Esophagus muscularis mucosa (tissue), 4 donors: ENCODE data around the gene KRTAP10-11. TPM values are rescaled to one million over a fixed set of nuclear protein-coding genes. Genes with fewer than 3 reads are reported as not detected.
"Not testable (repeated sequence)": the region's sequence is repeated elsewhere in the genome, so short reads cannot be mapped to it uniquely, and the experiment has no call there.

Source experiments
- DNase-seq: peaks from one replicate; pipeline ENCODE4 v3.0.0-alpha.2; 2017; ENCODE audit errors: extremely low spot score
- H3K27ac ChIP-seq, 4 donors: fragments of 200-600 bp; sonication (generic); replicated peaks in 1 of 4; 1 replicate in 3 of 4; 2 replicates in 1 of 4; pipeline ENCODE4 v1.5.1; 2016 to 2019; ENCODE audit warnings: mild to moderate bottlenecking in 1 of 4
- H3K27me3 ChIP-seq, 4 donors: fragments of 200-600 bp; sonication (generic); one replicate each; pipeline versions ENCODE4 v1.5.1 to v1.6.0; 2016 to 2019
- H3K36me3 ChIP-seq, 4 donors: fragments of 200-600 bp; sonication (generic); one replicate each; pipeline ENCODE4 v1.5.1; 2016 to 2019
- H3K4me1 ChIP-seq, 4 donors: fragments of 200-600 bp; sonication (generic); one replicate each; pipeline ENCODE4 v1.5.1; 2016 to 2019
- H3K4me3 ChIP-seq, 4 donors: fragments of 200-600 bp; sonication (generic); 1 replicate in 2 of 4; 2 replicates in 2 of 4; pipeline ENCODE4 v1.5.1; 2016 to 2019; ENCODE audit warnings: mild to moderate bottlenecking in 4 of 4, moderate library complexity in 1 of 4
- H3K9me3 ChIP-seq, 4 donors: fragments of 200-600 bp; sonication (generic); 1 replicate in 3 of 4; 2 replicates in 1 of 4; pipeline ENCODE4 v1.5.1; 2016 to 2019
- EP300 ChIP-seq: sonication (generic); formaldehyde crosslinking; IDR thresholded peaks from one replicate; pipeline ENCODE4 v1.6.1; 2017; ENCODE audit warnings: antibody characterized with exemption
- POLR2A ChIP-seq: fragments of 450-650 bp; IDR thresholded peaks from one replicate; pipeline ENCODE4 v1.6.1; 2017; ENCODE audit warnings: antibody characterized with exemption, moderate library complexity, mild to moderate bottlenecking, low read depth
- POLR2AphosphoS5 ChIP-seq, 2 donors: sonication (generic); formaldehyde crosslinking; IDR thresholded peaks; one replicate each; pipeline ENCODE4 v1.6.1; 2017; ENCODE audit warnings: antibody characterized with exemption in 2 of 2
- WGBS: methylation state at CpG from one replicate; pipeline ENCODE4 v1.1.5; 2018; 5-methylcytosine and 5-hydroxymethylcytosine counted together
- intact Hi-C: fragments of 100-400 bp; cut with DNase I; formaldehyde crosslinking; loops from one replicate; pipeline ENCODE4 v1.15.1; 2023
- total RNA-seq, 4 donors: library from RNA; depleted of rRNA; stranded (reverse); fragments of >200 nt; gene quantifications; one replicate each; pipeline versions ENCODE4 v1.1.0 to v1.2.1, GENCODE V29; 2016
- TF ChIP-seq, protein P1 (sequence below), 3 experiments: fragments of 200-600 bp in 2 of 3; fragments of 450-650 bp in 1 of 3; sonication (generic) in 2 of 3; IDR thresholded peaks; one replicate each; pipeline ENCODE4 v1.5.1; 2017 to 2019; ENCODE audit warnings: antibody characterized with exemption in 3 of 3, mild to moderate bottlenecking in 2 of 3, moderate library complexity in 1 of 3

The KRTAP10-11 gene
- total RNA-seq, 4 donors from 2014 or later: not detected

DNA sequence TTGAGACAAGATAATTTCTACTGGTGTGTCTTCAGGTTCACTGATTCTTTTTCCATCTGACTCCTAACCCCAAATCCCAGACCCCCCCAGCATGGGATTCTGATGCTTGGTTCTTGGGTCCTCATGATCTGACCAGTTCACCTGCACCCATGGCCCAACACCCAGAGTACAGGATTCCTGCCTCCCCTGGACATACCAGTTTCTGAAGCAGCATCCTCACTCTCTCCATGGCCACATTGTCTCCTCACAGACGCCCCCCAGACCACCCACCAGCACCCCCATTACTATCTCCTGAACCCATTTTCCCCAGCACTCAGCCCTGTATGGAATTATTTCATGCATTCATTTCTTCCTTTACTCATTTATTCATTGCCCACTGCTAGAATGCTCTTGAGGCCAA, 10.7 kb downstream of the KRTAP10-11 start:
- Histone ChIP-seq H3K4me3 (no peak overlapping the region), H3K9me3 (peaks cover 0 to 13% (median 6%) of the 10 kb centered on the region in 4 donors), H3K4me1 (no peaks in the 10 kb centered on the region), H3K36me3 (no peaks in the 10 kb centered on the region), H3K27me3 (peaks cover 0 to 46% (median 0%) of the 10 kb centered on the region in 4 donors), H3K27ac (no peak overlapping the region)
- TF ChIP-seq EP300 (no peak), POLR2A (no peak), POLR2AphosphoS5 (IDR thresholded peaks at IDR 0.05) (no peak)
- TF ChIP-seq, protein P1, sequence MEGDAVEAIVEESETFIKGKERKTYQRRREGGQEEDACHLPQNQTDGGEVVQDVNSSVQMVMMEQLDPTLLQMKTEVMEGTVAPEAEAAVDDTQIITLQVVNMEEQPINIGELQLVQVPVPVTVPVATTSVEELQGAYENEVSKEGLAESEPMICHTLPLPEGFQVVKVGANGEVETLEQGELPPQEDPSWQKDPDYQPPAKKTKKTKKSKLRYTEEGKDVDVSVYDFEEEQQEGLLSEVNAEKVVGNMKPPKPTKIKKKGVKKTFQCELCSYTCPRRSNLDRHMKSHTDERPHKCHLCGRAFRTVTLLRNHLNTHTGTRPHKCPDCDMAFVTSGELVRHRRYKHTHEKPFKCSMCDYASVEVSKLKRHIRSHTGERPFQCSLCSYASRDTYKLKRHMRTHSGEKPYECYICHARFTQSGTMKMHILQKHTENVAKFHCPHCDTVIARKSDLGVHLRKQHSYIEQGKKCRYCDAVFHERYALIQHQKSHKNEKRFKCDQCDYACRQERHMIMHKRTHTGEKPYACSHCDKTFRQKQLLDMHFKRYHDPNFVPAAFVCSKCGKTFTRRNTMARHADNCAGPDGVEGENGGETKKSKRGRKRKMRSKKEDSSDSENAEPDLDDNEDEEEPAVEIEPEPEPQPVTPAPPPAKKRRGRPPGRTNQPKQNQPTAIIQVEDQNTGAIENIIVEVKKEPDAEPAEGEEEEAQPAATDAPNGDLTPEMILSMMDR (IDR thresholded peaks at IDR 0.05): no peak
- intact Hi-C loops: no loop called here
- DNase-seq: no peak
- WGBS: 62% methylated on average over 1 of the region's 1 CpG

DNA sequence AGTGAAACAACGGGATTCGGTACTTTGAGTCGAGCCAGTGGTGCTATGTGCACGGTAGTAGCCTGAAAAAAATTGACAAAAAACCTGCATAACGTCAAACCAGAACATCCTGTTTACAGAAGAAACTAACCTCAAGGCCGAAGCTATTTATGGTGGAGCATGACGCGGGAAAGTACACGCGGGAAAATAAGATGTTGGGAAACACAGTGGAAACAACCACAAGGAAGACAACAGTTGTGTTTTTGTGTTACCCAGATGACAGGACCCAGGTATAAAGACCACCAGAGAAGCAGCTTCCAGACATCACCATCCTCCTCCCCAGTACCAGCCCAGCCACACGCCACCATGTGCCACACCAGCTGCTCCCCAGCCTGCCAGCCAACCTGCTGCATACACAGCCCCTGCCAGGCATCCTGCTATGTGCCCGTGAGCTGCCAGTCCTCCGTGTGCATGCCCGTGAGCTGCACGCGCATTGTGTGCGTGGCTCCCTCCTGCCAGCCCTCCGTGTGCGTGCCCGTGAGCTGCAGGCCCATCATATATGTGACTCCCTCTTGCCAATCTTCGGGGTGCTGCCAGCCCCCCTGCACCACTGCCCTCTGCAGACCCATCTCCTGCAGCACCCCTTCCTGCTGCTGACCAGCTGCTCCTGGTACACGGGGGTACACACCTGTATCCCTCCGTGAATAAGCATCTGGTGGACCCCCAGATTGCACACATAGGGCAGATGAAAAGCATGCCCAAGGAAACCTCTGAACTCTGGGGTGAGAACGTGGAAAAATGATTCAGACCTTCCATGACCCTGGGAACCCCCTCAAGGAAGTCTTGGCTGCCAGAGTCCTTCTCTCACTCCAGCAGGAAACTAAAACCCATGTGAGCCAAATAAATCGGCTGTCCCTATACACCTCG, 11.7 kb downstream of the KRTAP10-11 start, which contains the start of gene KRTAP12-3:
Gene KRTAP12-3 (plus strand): TSS at position 298 of the 906 bp plus-strand sequence. CDS start 48 bp downstream, at position 346.
- WGBS: 77% methylated on average over 26 of the region's 26 CpGs
- H3K27ac ChIP-seq: no peak within 1 kb of the TSS
- DNase-seq: no peak
- H3K9me3 ChIP-seq: peaks cover 0 to 13% (median 6%) of the 10 kb centered on the region in 4 donors
- no peaks in the 10 kb centered on the region for H3K4me1 ChIP-seq
- no peak within 1 kb of the TSS for H3K4me3 ChIP-seq
- intact Hi-C loops: no loop called here
- no peaks in the 10 kb centered on the region for H3K36me3 ChIP-seq
- TF ChIP-seq, protein P1 (IDR thresholded peaks at IDR 0.05): no peak
- TF ChIP-seq POLR2A: no peak
- TF ChIP-seq POLR2AphosphoS5 (IDR thresholded peaks at IDR 0.05): no peak
- TF ChIP-seq EP300: no peak
- H3K27me3 ChIP-seq: peaks cover 0 to 46% (median 0%) of the 10 kb centered on the region in 4 donors

DNA sequence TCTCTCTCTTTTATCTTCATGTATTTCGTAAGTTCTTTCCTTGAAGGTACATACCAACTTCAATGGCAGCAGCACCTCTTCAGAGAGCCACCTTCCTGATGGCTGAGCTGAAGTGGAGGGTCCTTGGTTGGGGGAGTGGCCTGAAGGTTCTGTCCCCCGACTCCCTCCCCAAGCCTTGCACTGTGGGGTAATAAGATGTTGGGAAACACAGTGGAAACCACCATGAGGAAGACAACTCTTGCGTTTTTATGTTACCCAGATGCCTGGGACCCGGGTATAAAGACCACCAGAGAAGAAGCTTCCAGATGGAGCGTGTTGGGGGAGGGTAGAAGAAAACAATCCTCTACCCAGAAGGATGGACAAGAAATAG, 12.3 kb downstream of the KRTAP10-11 start:
- no peak for TF ChIP-seq EP300
- TF ChIP-seq, protein P1 (IDR thresholded peaks at IDR 0.05): no peak
- no peak for TF ChIP-seq POLR2AphosphoS5 (IDR thresholded peaks at IDR 0.05)
- TF ChIP-seq POLR2A: no peak
- DNase-seq: no peak
- no peak overlapping the region for H3K4me3 ChIP-seq
- WGBS: 77% methylated on average over 5 of the region's 5 CpGs
- intact Hi-C loops: no loop called here
- H3K4me1 ChIP-seq: no peaks in the 10 kb centered on the region
- peaks cover 0 to 45% (median 0%) of the 10 kb centered on the region in 4 donors for H3K27me3 ChIP-seq
- H3K9me3 ChIP-seq: peaks cover 0 to 13% (median 6%) of the 10 kb centered on the region in 4 donors
- no peaks in the 10 kb centered on the region for H3K36me3 ChIP-seq
- H3K27ac ChIP-seq: no peak overlapping the region

DNA sequence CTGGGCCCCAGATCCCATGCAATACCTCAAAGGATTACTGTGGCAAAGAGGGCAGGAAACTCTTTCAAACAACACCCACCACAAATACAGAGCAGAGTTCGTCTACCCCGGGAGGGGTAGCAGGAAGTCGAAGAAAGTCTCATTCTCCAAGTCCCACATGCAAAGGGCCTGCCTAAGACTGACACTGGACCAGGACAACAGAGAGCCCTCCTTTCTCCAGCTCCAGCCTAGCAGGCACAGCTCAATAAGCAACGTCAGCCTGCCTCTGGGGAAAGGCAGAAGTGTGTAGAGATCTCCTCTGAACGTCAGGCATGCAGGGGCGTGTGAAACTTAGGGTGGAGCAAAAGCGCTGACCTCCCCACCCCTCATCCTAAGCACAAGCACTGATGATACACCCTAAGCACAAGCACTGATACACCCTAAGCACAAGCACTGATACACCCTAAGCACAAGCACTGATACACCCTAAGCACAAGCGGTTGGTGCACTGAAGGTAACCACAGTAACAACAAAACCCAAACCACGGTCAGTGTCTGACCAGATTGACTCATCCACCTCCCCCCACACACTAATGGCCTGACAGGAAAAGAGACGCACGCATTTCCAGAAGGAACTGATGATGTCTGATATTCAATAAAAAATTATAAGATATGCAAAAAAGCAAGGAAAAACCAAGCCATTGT, 12.8 kb downstream of the KRTAP10-11 start:
- Histone ChIP-seq H3K4me1 (no peaks in the 10 kb centered on the region), H3K4me3 (no peak overlapping the region), H3K9me3 (peaks cover 0 to 13% (median 6%) of the 10 kb centered on the region in 4 donors), H3K36me3 (no peaks in the 10 kb centered on the region), H3K27me3 (peaks cover 0 to 40% (median 0%) of the 10 kb centered on the region in 4 donors), H3K27ac (no peak overlapping the region)
- WGBS: 65% methylated on average over 11 of the region's 11 CpGs
- no peak for DNase-seq
- TF ChIP-seq EP300: no peak
- no peak for TF ChIP-seq POLR2A
- intact Hi-C loops: no loop called here

DNA sequence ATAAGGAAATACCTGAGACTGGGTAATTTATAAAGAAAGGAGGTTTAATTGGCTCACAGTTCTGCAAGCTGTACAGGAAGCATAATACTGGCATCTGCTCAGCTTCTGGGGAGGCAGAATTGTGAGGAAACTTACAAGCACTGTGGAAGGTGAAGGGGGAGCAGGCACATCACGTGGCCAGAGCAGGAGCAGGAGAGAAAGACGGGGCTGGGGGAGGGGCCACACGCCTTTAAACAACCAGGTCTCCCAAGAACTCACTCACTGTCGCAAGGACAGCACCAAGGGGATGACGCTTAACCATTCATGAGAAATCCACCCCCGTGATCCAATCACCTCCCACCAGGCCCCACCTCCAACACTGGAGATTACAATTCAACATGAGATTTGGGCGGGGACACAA, 15.4 kb downstream of the KRTAP10-11 start:
- intact Hi-C loops, H3K9me3 ChIP-seq, DNase-seq, H3K4me1 ChIP-seq, H3K27ac ChIP-seq, H3K36me3 ChIP-seq, H3K4me3 ChIP-seq: not testable (repeated sequence)
- H3K27me3 ChIP-seq: peaks cover 0 to 36% (median 0%) of the 10 kb centered on the region in 4 donors
- WGBS: 64% methylated on average over 7 of the region's 7 CpGs
